CD4-positive, alpha-beta T cell treated with Interferon gamma for 1 hour (primary cell): ENCODE results near the gene TNS1.
A peak's percentile ranks its signal among the peaks of the same experiment; 100 is the strongest.
"Not testable (repeated sequence)": the region's sequence is repeated elsewhere in the genome, so short reads cannot be mapped to it uniquely, and the experiment has no call there.

Experiments
- DNase-seq: peaks from one replicate; pipeline ENCODE4 v3.0.0-alpha.2; 2020

TNS1 gene

GRCh38 chr2:217790681-217791392 is 212.0 kb downstream of the TNS1 start:
- no peak for DNase-seq

GRCh38 chr2:217790195-217790594 is 212.6 kb downstream of the TNS1 start:
- DNase-seq: peak; percentile 26

- no peak for DNase-seq
Measured at GRCh38 chr2:217789736-217790181, 213.0 kb downstream of the TNS1 start.

GRCh38 chr2:217789003-217789735 is 213.6 kb downstream of the TNS1 start:
- peak; percentile 60 for DNase-seq

GRCh38 chr2:217788669-217789002 is 214.2 kb downstream of the TNS1 start:
- no peak for DNase-seq

- DNase-seq: no peak
Measured at GRCh38 chr2:217787160-217787877, 215.5 kb downstream of the TNS1 start.

- DNase-seq: not testable (repeated sequence)
Measured at GRCh38 chr2:217786560-217786959, 216.2 kb downstream of the TNS1 start.

- peak; percentile 45 for DNase-seq
Measured at GRCh38 chr2:217785544-217786045, 217.2 kb downstream of the TNS1 start.

GRCh38 chr2:217784996-217785543 is 217.7 kb downstream of the TNS1 start:
- no peak for DNase-seq

- DNase-seq: no peak
Measured at GRCh38 chr2:217783243-217783642, 219.6 kb downstream of the TNS1 start.

GRCh38 chr2:217777906-217778305 is 224.9 kb downstream of the TNS1 start:
- DNase-seq: no peak

- no peak for DNase-seq
Measured at GRCh38 chr2:217776631-217777030, 226.2 kb downstream of the TNS1 start.

- no peak for DNase-seq
Measured at GRCh38 chr2:217775920-217776503, 226.8 kb downstream of the TNS1 start.

- DNase-seq: no peak
Measured at GRCh38 chr2:217774232-217774631, 228.6 kb downstream of the TNS1 start.

- DNase-seq: no peak
Measured at GRCh38 chr2:217773539-217773938, 229.3 kb downstream of the TNS1 start.

GRCh38 chr2:217766356-217766755 is 236.4 kb downstream of the TNS1 start:
- DNase-seq: no peak

- DNase-seq: no peak
Measured at GRCh38 chr2:217761645-217762277, 241.0 kb downstream of the TNS1 start.

GRCh38 chr2:217759991-217760390 is 242.8 kb downstream of the TNS1 start:
- DNase-seq: no peak

- no peak for DNase-seq
Measured at GRCh38 chr2:217757108-217757463, 245.7 kb downstream of the TNS1 start.

- peak; percentile 48 for DNase-seq
Measured at GRCh38 chr2:217756375-217757107, 246.3 kb downstream of the TNS1 start.

GRCh38 chr2:217755027-217755745 is 247.6 kb downstream of the TNS1 start:
- no peak for DNase-seq
